Endothelial cell of umbilical vein (primary cell): ENCODE data around the gene SORT1. TPM values are rescaled to one million over a fixed set of nuclear protein-coding genes. Genes with fewer than 3 reads are reported as not detected.

ENCODE experiments used
- BruUV-seq: library from RNA; stranded (reverse); fragments of 400-500 nt; replicated peaks from 2 replicates; lab custom pipeline; 2021; lab: Mats Ljungman, UMichigan
- CTCF ChIA-PET: fragments of 300-600, 350-600 bp; sonication (Branson Sonifier 250); formaldehyde crosslinking; loops from one replicate; lab custom pipeline; 2021; ENCODE audit warnings: antibody characterized with exemption, inconsistent platforms; lab: Charles Lee
- POLR2A ChIA-PET: fragments of 300-600, 350-600 bp; sonication (Branson Sonifier 250); formaldehyde crosslinking; loops from one replicate; lab custom pipeline; 2021; ENCODE audit warnings: antibody characterized with exemption, inconsistent platforms; lab: Charles Lee
- DNase-seq: peaks from one replicate; pipeline ENCODE4 v3.0.0-alpha.2; 2011; ENCODE audit warnings: low read depth, low spot score
- FAIRE-seq: peaks from 2 replicates; lab custom pipeline; 2011; peaks lifted over from hg19 to GRCh38; lab: Jason Lieb, UNC
- H2AFZ ChIP-seq: 2 replicates; pipeline ENCODE4 v1.6.0; 2012; ENCODE audit warnings: low read depth, low read length, control low read depth, inconsistent platforms
- H3K27ac ChIP-seq: 2 replicates; pipeline ENCODE4 v1.5.1; 2011; ENCODE audit warnings: low read depth, mild to moderate bottlenecking, control low read depth, low read length, moderate library complexity; ENCODE audit not compliant: insufficient read depth
- H3K27me3 ChIP-seq, 2 experiments: 2 replicates each; pipeline versions ENCODE4 v1.6.0 to v1.6.1; 2011; ENCODE audit warnings: low read length in 2 of 2, mixed read lengths in 1 of 2; ENCODE audit not compliant: control insufficient read depth in 2 of 2, insufficient read depth in 2 of 2
- H3K36me3 ChIP-seq, 2 experiments: 2 replicates in 1 of 2; 3 replicates in 1 of 2; pipeline ENCODE4 v1.5.1; 2011; ENCODE audit warnings: low read length in 2 of 2, mild to moderate bottlenecking in 1 of 2, moderate library complexity in 1 of 2; ENCODE audit not compliant: control insufficient read depth in 2 of 2, insufficient read depth in 2 of 2; ENCODE audit errors: extremely low read depth in 1 of 2
- H3K4me1 ChIP-seq: 3 replicates; pipeline ENCODE4 v1.5.1; 2011; ENCODE audit warnings: mild to moderate bottlenecking, low read length; ENCODE audit not compliant: control insufficient read depth, insufficient read depth; ENCODE audit errors: extremely low read depth
- H3K4me2 ChIP-seq: 2 replicates; pipeline ENCODE4 v1.6.1; 2011; ENCODE audit warnings: low read length, control low read depth, mixed read lengths; ENCODE audit not compliant: insufficient read depth
- H3K4me3 ChIP-seq, 3 experiments: fragments of 200-600 bp in 1 of 3; sonication (generic), shearing (Covaris generic) in 1 of 3; replicated peaks in 1 of 3; 2 replicates each; pipeline ENCODE4 v1.5.1; 2011 to 2016; ENCODE audit warnings: control low read depth in 3 of 3, low read length in 3 of 3, mild to moderate bottlenecking in 2 of 3, inconsistent platforms in 1 of 3, low read depth in 1 of 3, moderate library complexity in 1 of 3; ENCODE audit not compliant: insufficient read depth in 1 of 3
- H3K79me2 ChIP-seq: 2 replicates; pipeline ENCODE4 v1.6.0; 2012; ENCODE audit warnings: low read length, inconsistent platforms; ENCODE audit not compliant: control insufficient read depth, insufficient read depth
- H3K9ac ChIP-seq: replicated peaks from 2 replicates; pipeline ENCODE3; 2011; ENCODE audit warnings: low read length, control low read depth; ENCODE audit not compliant: insufficient read depth; ENCODE audit errors: extremely low read depth
- H3K9me1 ChIP-seq: replicated peaks from 3 replicates; pipeline ENCODE4 v1.6.0; 2011; ENCODE audit warnings: mild to moderate bottlenecking, low read length; ENCODE audit not compliant: control insufficient read depth, insufficient read depth; ENCODE audit errors: extremely low read depth
- H3K9me3 ChIP-seq: replicated peaks from 2 replicates; pipeline ENCODE4 v1.5.1; 2012; ENCODE audit warnings: low read length, inconsistent platforms; ENCODE audit not compliant: control insufficient read depth, insufficient read depth
- H4K20me1 ChIP-seq: replicated peaks from 2 replicates; pipeline ENCODE3; 2011; ENCODE audit warnings: mild to moderate bottlenecking, low read length; ENCODE audit not compliant: control insufficient read depth, insufficient read depth; ENCODE audit errors: extremely low read depth
- EZH2 ChIP-seq: IDR thresholded peaks from 2 replicates; pipeline ENCODE4 v1.6.1; 2012; ENCODE audit warnings: borderline replicate concordance, low read depth, mild to moderate bottlenecking, moderate library complexity, low read length, inconsistent platforms; ENCODE audit not compliant: severe bottlenecking
- FOS ChIP-seq: IDR thresholded peaks from 2 replicates; pipeline ENCODE4 v1.6.1; 2011; ENCODE audit warnings: mild to moderate bottlenecking, low read length, moderate library complexity, borderline replicate concordance; ENCODE audit not compliant: insufficient read depth
- JUN ChIP-seq: IDR thresholded peaks from 2 replicates; pipeline ENCODE4 v1.6.1; 2011; ENCODE audit warnings: borderline replicate concordance, low read depth; ENCODE audit not compliant: insufficient read length, insufficient read depth
- POLR2A ChIP-seq: IDR thresholded peaks from 2 replicates; pipeline ENCODE4 v1.6.1; 2012; ENCODE audit warnings: low read depth, mild to moderate bottlenecking, control low read depth, low read length
- POLR2AphosphoS5 ChIP-seq: IDR thresholded peaks from 2 replicates; pipeline ENCODE4 v1.6.1; 2012; ENCODE audit warnings: low read depth, mild to moderate bottlenecking, control low read depth, low read length, moderate library complexity; ENCODE audit not compliant: insufficient read depth
- dilution Hi-C: fragments of 300-500 bp; cut with MboI; formaldehyde crosslinking; loops from one replicate; pipeline ENCODE4 v1.15.0; 2019; ENCODE audit warnings: low sequenced_read_pairs; ENCODE audit not compliant: extremely low pct_ligation_motif_present
- intact Hi-C: fragments of 100-400 bp; cut with micrococcal nuclease; formaldehyde crosslinking; loops from one replicate; pipeline ENCODE4 v1.10.0; 2022
- polyA plus RNA-seq, 4 experiments: library from polyadenylated mRNA; depleted of rRNA in 3 of 4; stranded (reverse) in 3 of 4; unstranded in 1 of 4; fragments of >200 nt; gene quantifications; 2 replicates each; pipeline versions ENCODE4 v1.2.1 to v1.2.3, GENCODE V29; 2011 to 2012; ENCODE audit warnings: missing spikeins in 1 of 4
- total RNA-seq: library from RNA; stranded (reverse); gene quantifications from 2 replicates; pipeline ENCODE4 v1.2.3, GENCODE V29; 2021

SORT1 gene
- total and polyA plus RNA-seq, 2 donors (not counting 3 experiments of a cell fraction or from before 2014, with no cell fraction given): 6.8 to 17.8 TPM

DNA sequence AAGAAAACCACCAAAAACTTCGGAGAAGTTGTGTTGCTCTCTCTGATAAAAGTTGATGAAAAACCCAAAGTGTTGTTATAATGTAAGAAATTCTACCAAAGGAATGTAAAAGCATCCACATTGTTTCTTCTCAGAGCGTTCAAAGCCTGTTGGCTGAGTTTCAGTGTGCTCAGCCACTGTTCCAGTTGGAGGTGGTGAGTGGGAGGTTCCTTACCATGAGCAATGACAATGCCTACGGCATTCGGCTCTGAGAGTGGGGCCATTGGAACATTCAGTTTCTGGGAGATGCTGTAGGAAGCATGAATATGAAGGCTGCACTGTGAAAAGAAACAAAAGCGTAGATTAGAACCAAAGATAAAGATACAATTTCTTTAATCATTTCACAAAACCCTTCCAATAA is 70.4 kb downstream of the SORT1 start:
- DNase-seq (no peak), FAIRE-seq (no peak)
- Histone ChIP-seq H3K36me3 (no peaks in the 10 kb centered on the region), H3K4me2 (no peak overlapping the region), H3K9me1 (no peaks in the 10 kb centered on the region), H3K27me3 (no peaks in the 10 kb centered on the region), H4K20me1 (no peaks in the 10 kb centered on the region), H3K9me3 (no peaks in the 10 kb centered on the region), H3K27ac (no peak overlapping the region), H2AFZ (no peak overlapping the region), H3K79me2 (no peaks in the 10 kb centered on the region), H3K9ac (no peak overlapping the region), H3K4me1 (no peaks in the 10 kb centered on the region), H3K4me3 (no peak overlapping the region)
- BruUV-seq: no TSS peak
- TF ChIP-seq JUN: no peak
- no peak for TF ChIP-seq POLR2A
- no peak for TF ChIP-seq POLR2AphosphoS5
- TF ChIP-seq FOS: no peak
- intact Hi-C loops: no loop called here
- CTCF ChIA-PET: no interaction called here
- POLR2A ChIA-PET: no interaction called here
- dilution Hi-C loops: no loop called here

DNA sequence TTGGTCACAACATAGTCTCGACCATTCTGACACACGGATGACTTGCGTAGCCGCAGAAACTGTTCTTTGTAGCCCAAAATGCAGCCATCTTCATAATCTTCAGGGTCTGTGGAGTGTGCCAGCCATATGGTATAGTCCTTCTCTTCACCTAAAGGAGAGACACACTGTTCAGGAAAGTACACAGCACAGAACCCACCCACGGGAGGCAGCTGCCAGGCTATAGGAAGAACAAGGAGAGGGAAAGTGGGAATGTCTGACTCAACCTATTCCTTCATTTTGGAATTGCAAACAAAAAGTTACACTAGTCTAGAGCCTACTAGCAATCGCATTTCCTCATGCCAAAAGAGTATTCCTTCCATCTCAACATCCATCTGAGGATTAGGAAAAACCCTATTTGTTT is 74.7 kb downstream of the SORT1 start:
- no peak overlapping the region for H3K9ac ChIP-seq
- no peak overlapping the region for H2AFZ ChIP-seq
- no peak overlapping the region for H3K4me2 ChIP-seq
- intact Hi-C loops (no loop called here), dilution Hi-C loops (no loop called here)
- no peaks in the 10 kb centered on the region for H3K79me2 ChIP-seq
- FAIRE-seq (no peak), DNase-seq (no peak)
- H3K9me3 ChIP-seq: no peaks in the 10 kb centered on the region
- H4K20me1 ChIP-seq: no peaks in the 10 kb centered on the region
- ChIA-PET POLR2A (no interaction called here), CTCF (no interaction called here)
- H3K36me3 ChIP-seq: no peaks in the 10 kb centered on the region
- no peak overlapping the region for H3K27ac ChIP-seq
- H3K9me1 ChIP-seq: no peaks in the 10 kb centered on the region
- H3K4me1 ChIP-seq: no peaks in the 10 kb centered on the region
- BruUV-seq: no TSS peak
- H3K27me3 ChIP-seq: no peaks in the 10 kb centered on the region
- no peak overlapping the region for H3K4me3 ChIP-seq
- TF ChIP-seq FOS (no peak), JUN (no peak), EZH2 (no peak)
